GM23338 (cell line): ENCODE data around the gene CACNA1B.

Experiments used
- CREB1 ChIP-seq: fragments of 250-450 bp; sonication (Bioruptor Pico); IDR thresholded peaks from 2 replicates; pipeline ENCODE4 v1.5.0; 2020; ENCODE audit warnings: low read depth, mild to moderate bottlenecking, moderate library complexity
- CTCF ChIP-seq, 2 experiments: fragments of 200-600 bp in 1 of 2; sonication (generic) in 1 of 2; conservative IDR thresholded peaks; 2 replicates each; pipeline versions ENCODE4 v1.5.1 to v1.6.1; 2016 to 2017; ENCODE audit warnings: antibody characterized with exemption in 2 of 2, low read depth in 2 of 2, mild to moderate bottlenecking in 2 of 2, moderate library complexity in 1 of 2
- EZH2 ChIP-seq: fragments of 200-600 bp; sonication (generic); IDR thresholded peaks from one replicate; pipeline ENCODE4 v1.8.0; 2017; ENCODE audit warnings: antibody characterized with exemption, mild to moderate bottlenecking, low read depth; ENCODE audit not compliant: unreplicated experiment
- EZH2phosphoT487 ChIP-seq: fragments of 200-600 bp; sonication (generic); IDR thresholded peaks from one replicate; pipeline ENCODE4 v1.8.1; 2018; ENCODE audit warnings: antibody characterized with exemption; ENCODE audit not compliant: unreplicated experiment
- JUNB ChIP-seq: IDR thresholded peaks from one replicate; pipeline ENCODE4 v1.6.1; 2016; ENCODE audit warnings: antibody characterized with exemption; ENCODE audit not compliant: unreplicated experiment
- POLR2AphosphoS5 ChIP-seq: IDR thresholded peaks from 2 replicates; pipeline ENCODE4 v1.6.1; 2016; ENCODE audit warnings: antibody characterized with exemption, low read depth
- REST ChIP-seq: IDR thresholded peaks from one replicate; pipeline ENCODE4 v1.6.1; 2018; ENCODE audit warnings: antibody characterized with exemption; ENCODE audit not compliant: unreplicated experiment
- ZNF114 ChIP-seq: fragments of 250-450 bp; sonication (Bioruptor Pico); IDR thresholded peaks from 2 replicates; pipeline ENCODE4 v1.5.0; 2020; ENCODE audit warnings: mild to moderate bottlenecking, moderate library complexity
- TF ChIP-seq, protein P1 (sequence below): fragments of 250-450 bp; sonication (Bioruptor Pico); IDR thresholded peaks from 2 replicates; pipeline ENCODE4 v1.5.0; 2020; ENCODE audit warnings: mild to moderate bottlenecking, moderate library complexity

DNA sequence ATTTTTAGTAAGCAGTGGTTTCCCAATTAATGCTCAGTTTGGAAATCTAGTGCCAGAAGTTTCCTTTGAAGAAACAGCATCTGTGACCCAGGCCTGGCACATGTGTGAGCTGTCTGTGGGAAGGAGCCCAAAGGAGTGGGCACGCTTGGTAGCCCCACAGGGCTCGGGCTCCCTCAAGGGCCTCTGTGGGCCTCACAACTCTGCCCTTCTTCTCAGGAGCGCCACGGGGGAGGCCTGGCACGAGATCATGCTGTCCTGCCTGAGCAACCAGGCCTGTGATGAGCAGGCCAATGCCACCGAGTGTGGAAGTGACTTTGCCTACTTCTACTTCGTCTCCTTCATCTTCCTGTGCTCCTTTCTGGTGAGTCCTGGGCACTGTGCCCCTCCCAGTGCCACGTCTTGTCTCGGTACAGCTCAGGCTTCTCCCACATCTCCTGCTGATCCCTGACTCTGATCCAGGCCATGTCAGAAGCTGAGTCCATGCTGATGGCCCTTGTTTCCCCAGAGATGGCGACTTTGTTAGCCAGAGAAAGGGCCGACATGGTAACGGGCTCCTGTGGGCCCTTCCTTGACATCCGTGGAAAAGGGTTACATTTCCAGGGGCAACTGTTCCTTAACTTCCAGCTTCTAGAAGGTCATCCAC lies 200.4 kb downstream of the CACNA1B start:
- TF ChIP-seq EZH2, result no peak
- TF ChIP-seq CTCF (conservative IDR thresholded peaks at IDR 0.05; ENCODE audit: low read depth in 2 of 2), result no peak
- TF ChIP-seq CREB1, result no peak
- no peak for TF ChIP-seq JUNB
- TF ChIP-seq, protein P1, sequence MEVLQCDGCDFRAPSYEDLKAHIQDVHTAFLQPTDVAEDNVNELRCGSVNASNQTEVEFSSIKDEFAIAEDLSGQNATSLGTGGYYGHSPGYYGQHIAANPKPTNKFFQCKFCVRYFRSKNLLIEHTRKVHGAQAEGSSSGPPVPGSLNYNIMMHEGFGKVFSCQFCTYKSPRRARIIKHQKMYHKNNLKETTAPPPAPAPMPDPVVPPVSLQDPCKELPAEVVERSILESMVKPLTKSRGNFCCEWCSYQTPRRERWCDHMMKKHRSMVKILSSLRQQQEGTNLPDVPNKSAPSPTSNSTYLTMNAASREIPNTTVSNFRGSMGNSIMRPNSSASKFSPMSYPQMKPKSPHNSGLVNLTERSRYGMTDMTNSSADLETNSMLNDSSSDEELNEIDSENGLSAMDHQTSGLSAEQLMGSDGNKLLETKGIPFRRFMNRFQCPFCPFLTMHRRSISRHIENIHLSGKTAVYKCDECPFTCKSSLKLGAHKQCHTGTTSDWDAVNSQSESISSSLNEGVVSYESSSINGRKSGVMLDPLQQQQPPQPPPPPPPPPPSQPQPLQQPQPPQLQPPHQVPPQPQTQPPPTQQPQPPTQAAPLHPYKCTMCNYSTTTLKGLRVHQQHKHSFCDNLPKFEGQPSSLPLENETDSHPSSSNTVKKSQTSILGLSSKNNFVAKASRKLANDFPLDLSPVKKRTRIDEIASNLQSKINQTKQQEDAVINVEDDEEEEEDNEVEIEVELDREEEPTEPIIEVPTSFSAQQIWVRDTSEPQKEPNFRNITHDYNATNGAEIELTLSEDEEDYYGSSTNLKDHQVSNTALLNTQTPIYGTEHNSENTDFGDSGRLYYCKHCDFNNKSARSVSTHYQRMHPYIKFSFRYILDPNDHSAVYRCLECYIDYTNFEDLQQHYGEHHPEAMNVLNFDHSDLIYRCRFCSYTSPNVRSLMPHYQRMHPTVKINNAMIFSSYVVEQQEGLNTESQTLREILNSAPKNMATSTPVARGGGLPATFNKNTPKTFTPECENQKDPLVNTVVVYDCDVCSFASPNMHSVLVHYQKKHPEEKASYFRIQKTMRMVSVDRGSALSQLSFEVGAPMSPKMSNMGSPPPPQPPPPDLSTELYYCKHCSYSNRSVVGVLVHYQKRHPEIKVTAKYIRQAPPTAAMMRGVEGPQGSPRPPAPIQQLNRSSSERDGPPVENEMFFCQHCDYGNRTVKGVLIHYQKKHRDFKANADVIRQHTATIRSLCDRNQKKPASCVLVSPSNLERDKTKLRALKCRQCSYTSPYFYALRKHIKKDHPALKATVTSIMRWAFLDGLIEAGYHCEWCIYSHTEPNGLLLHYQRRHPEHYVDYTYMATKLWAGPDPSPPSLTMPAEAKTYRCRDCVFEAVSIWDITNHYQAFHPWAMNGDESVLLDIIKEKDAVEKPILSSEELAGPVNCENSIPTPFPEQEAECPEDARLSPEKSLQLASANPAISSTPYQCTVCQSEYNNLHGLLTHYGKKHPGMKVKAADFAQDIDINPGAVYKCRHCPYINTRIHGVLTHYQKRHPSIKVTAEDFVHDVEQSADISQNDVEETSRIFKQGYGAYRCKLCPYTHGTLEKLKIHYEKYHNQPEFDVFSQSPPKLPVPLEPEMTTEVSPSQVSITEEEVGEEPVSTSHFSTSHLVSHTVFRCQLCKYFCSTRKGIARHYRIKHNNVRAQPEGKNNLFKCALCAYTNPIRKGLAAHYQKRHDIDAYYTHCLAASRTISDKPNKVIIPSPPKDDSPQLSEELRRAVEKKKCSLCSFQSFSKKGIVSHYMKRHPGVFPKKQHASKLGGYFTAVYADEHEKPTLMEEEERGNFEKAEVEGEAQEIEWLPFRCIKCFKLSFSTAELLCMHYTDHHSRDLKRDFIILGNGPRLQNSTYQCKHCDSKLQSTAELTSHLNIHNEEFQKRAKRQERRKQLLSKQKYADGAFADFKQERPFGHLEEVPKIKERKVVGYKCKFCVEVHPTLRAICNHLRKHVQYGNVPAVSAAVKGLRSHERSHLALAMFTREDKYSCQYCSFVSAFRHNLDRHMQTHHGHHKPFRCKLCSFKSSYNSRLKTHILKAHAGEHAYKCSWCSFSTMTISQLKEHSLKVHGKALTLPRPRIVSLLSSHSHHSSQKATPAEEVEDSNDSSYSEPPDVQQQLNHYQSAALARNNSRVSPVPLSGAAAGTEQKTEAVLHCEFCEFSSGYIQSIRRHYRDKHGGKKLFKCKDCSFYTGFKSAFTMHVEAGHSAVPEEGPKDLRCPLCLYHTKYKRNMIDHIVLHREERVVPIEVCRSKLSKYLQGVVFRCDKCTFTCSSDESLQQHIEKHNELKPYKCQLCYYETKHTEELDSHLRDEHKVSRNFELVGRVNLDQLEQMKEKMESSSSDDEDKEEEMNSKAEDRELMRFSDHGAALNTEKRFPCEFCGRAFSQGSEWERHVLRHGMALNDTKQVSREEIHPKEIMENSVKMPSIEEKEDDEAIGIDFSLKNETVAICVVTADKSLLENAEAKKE (CRISPR knock-in tag), result no peak
- no peak for TF ChIP-seq REST
- TF ChIP-seq POLR2AphosphoS5, result no peak
- no peak for TF ChIP-seq EZH2phosphoT487
- no peak for TF ChIP-seq ZNF114
